Neural progenitor cell (in vitro differentiated cells): ENCODE data around the gene GRK6. TPM values are rescaled to one million over a fixed set of nuclear protein-coding genes. Genes with fewer than 3 reads are reported as not detected.

ENCODE experiments used
- DNase-seq: peaks from one replicate; pipeline ENCODE4 v3.0.0-alpha.2; 2016; ENCODE audit warnings: low spot score
- H2AFZ ChIP-seq: fragments of 200-600 bp; sonication (generic); replicated peaks from 2 replicates; pipeline ENCODE4 v1.6.1; 2016; ENCODE audit warnings: antibody characterized with exemption
- H3F3A ChIP-seq: fragments of 200-600 bp; sonication (generic); 2 replicates; pipeline ENCODE4 v1.6.1; 2016; ENCODE audit warnings: antibody characterized with exemption, low read depth
- H3K27ac ChIP-seq: fragments of 200-600 bp; sonication (generic); 2 replicates; pipeline ENCODE4 v1.5.1; 2016; ENCODE audit warnings: mild to moderate bottlenecking
- H3K27me3 ChIP-seq: fragments of 200-600 bp; sonication (generic); 2 replicates; pipeline ENCODE4 v1.6.1; 2016; ENCODE audit warnings: mild to moderate bottlenecking, moderate library complexity
- H3K36me3 ChIP-seq: fragments of 200-600 bp; sonication (generic); 2 replicates; pipeline ENCODE4 v1.5.1; 2016
- H3K4me1 ChIP-seq: fragments of 200-600 bp; sonication (generic); 2 replicates; pipeline ENCODE4 v1.6.1; 2016; ENCODE audit warnings: mixed run types
- H3K4me2 ChIP-seq: fragments of 200-600 bp; sonication (generic); 2 replicates; pipeline ENCODE4 v1.6.1; 2016
- H3K4me3 ChIP-seq: fragments of 200-600 bp; sonication (generic); 2 replicates; pipeline ENCODE4 v1.5.1; 2016
- H3K79me2 ChIP-seq: fragments of 200-600 bp; sonication (generic); 2 replicates; pipeline ENCODE4 v1.6.1; 2016; ENCODE audit warnings: low read depth
- H3K9ac ChIP-seq: fragments of 200-600 bp; sonication (generic); 2 replicates; pipeline ENCODE4 v1.6.1; 2016
- H3K9me3 ChIP-seq: fragments of 200-600 bp; sonication (generic); 2 replicates; pipeline ENCODE4 v1.5.1; 2016; ENCODE audit warnings: low read depth
- H4K20me1 ChIP-seq: fragments of 200-600 bp; sonication (generic); 2 replicates; pipeline ENCODE4 v1.6.1; 2016; ENCODE audit warnings: low read depth
- H3K27ac Mint-ChIP-seq: 3 replicates; pipeline ENCODE4 v1.8.0; 2021; ENCODE audit warnings: mixed read lengths
- H3K27me3 Mint-ChIP-seq: 2 replicates; pipeline ENCODE4 v1.8.0; 2022; ENCODE audit warnings: low read depth, mild to moderate bottlenecking, inconsistent platforms, moderate library complexity, mixed read lengths; ENCODE audit not compliant: insufficient read depth
- H3K36me3 Mint-ChIP-seq: 3 replicates; pipeline ENCODE4 v1.8.0; 2021; ENCODE audit warnings: mixed read lengths
- H3K4me1 Mint-ChIP-seq: 3 replicates; pipeline ENCODE4 v1.8.0; 2021; ENCODE audit warnings: mixed read lengths
- H3K4me3 Mint-ChIP-seq: 3 replicates; pipeline ENCODE4 v1.8.0; 2021; ENCODE audit warnings: mild to moderate bottlenecking, moderate library complexity, mixed read lengths
- H3K9me3 Mint-ChIP-seq: 3 replicates; pipeline ENCODE4 v1.8.0; 2020; ENCODE audit warnings: mixed read lengths
- EZH2 ChIP-seq: fragments of 200-600 bp; sonication (generic); IDR thresholded peaks from 2 replicates; pipeline ENCODE4 v1.6.1; 2017; ENCODE audit warnings: antibody characterized with exemption, mild to moderate bottlenecking, moderate library complexity
- EZH2phosphoT487 ChIP-seq: fragments of 200-600 bp; sonication (generic); IDR thresholded peaks from 2 replicates; pipeline ENCODE4 v1.6.1; 2017; ENCODE audit warnings: antibody characterized with exemption
- total RNA-seq: library from RNA; depleted of rRNA; stranded (reverse); fragments of >200 nt; gene quantifications from 2 replicates; pipeline ENCODE4 v1.2.3, GENCODE V29; 2015; ENCODE audit warnings: low replicate concordance
- TF ChIP-seq, protein P1 (sequence below): fragments of 200-600 bp; sonication (generic); IDR thresholded peaks from 2 replicates; pipeline ENCODE4 v1.5.1; 2017; ENCODE audit warnings: antibody characterized with exemption, mild to moderate bottlenecking

Gene GRK6
- total RNA-seq, 1 donor from 2014 or later = 24.0 TPM

DNA sequence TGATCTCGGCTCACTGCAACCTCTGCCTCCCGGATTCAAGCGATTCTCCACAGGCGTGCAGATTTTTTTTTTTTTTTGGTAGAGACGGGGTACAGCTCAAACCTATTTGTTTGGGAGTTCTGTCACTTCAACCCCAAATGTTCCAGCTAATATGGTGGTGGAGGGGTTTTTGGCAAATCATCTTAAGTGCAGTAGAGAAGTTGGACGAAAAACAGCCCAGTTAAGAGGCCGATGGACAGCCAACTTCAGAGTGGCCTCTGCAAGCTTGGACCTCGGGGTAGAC is 19.4 kb downstream of the GRK6 start:
- Histone ChIP-seq H3K4me3 (peak overlapping the region; percentile 93), H4K20me1 (peaks cover 19% of the 10 kb centered on the region), H2AFZ (no peak overlapping the region), H3K9ac (no peak overlapping the region), H3K9me3 (no peaks in the 10 kb centered on the region), H3K27me3 (no peaks in the 10 kb centered on the region), H3K4me2 (peak overlapping the region; percentile 80), H3K36me3 (no peaks in the 10 kb centered on the region), H3K79me2 (no peaks in the 10 kb centered on the region), H3K27ac (no peak overlapping the region), H3F3A (peaks cover 39% of the 10 kb centered on the region), H3K4me1 (peaks cover 17% of the 10 kb centered on the region)
- DNase-seq = no peak
- Mint-ChIP-seq H3K4me3 (peak overlapping the region; percentile 87), H3K27ac (peak overlapping the region; percentile 95), H3K36me3 (no peaks in the 10 kb centered on the region), H3K9me3 (no peaks in the 10 kb centered on the region), H3K27me3 (peaks cover 14% of the 10 kb centered on the region), H3K4me1 (peaks cover 44% of the 10 kb centered on the region)
- TF ChIP-seq, protein P1, sequence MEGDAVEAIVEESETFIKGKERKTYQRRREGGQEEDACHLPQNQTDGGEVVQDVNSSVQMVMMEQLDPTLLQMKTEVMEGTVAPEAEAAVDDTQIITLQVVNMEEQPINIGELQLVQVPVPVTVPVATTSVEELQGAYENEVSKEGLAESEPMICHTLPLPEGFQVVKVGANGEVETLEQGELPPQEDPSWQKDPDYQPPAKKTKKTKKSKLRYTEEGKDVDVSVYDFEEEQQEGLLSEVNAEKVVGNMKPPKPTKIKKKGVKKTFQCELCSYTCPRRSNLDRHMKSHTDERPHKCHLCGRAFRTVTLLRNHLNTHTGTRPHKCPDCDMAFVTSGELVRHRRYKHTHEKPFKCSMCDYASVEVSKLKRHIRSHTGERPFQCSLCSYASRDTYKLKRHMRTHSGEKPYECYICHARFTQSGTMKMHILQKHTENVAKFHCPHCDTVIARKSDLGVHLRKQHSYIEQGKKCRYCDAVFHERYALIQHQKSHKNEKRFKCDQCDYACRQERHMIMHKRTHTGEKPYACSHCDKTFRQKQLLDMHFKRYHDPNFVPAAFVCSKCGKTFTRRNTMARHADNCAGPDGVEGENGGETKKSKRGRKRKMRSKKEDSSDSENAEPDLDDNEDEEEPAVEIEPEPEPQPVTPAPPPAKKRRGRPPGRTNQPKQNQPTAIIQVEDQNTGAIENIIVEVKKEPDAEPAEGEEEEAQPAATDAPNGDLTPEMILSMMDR = no peak
- TF ChIP-seq EZH2phosphoT487 (no peak), EZH2 (no peak)

DNA sequence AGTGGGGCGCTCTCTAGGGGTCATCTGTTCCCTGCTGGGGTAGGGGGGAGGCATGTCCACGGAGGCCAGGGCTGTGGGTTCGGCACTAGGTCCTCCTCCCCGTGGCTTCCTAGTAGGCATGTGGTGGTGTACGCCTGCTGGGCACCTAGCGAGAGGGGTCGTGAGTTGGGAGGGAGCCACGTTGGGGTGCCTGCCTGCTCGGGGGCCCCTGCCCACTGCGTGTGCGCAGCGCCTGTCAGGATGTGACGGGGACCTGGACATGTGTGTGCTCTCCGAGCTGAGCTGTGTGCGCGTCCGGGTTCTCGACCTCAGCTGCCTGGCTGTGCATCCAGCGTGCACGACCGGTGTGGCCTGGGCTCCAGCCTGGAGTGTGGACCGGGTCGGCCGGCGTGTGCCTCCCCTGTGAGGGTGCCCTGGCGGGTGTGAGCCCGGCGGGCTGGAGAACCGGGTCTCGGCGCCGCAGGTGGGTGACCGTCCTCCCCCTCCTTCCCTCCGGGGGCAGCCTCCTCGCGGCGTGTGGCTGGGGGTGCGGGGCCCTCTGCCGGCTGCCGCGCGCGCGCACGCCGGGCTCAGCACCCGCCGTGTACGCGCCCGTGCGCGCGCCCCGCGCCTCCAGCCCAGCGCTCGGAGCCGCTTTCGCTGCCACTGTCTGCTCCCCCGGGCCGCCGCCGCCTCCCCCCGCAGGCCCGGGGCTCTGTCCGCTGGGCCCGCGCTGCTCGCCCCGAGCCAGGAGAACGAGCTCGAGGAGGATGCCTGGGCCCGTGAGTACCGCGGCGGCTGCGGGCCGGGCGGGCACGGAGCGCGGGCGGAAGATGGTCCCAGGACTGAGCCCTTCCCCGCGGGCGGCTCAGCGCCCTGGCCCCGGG is 20.0 kb downstream of the GRK6 start, which contains the start of gene PRR7:
TSS of gene PRR7 (plus strand) at position 615 of the 866 bp plus-strand sequence. CDS start 8,254 bp downstream, outside the sequence.
- H2AFZ ChIP-seq = peak within 1 kb of the TSS; percentile 57
- peaks cover 17% of the 10 kb centered on the region for H3K4me1 ChIP-seq
- H4K20me1 ChIP-seq = peaks cover 19% of the 10 kb centered on the region
- peak within 1 kb of the TSS; percentile 93 for H3K4me3 ChIP-seq
- H3K79me2 ChIP-seq = no peaks in the 10 kb centered on the region
- peak; percentile 86 for DNase-seq
- Mint-ChIP-seq H3K36me3 (no peaks in the 10 kb centered on the region), H3K4me3 (peak within 1 kb of the TSS; percentile 87), H3K4me1 (peaks cover 44% of the 10 kb centered on the region), H3K27me3 (peaks cover 12% of the 10 kb centered on the region), H3K27ac (peak within 1 kb of the TSS; percentile 95), H3K9me3 (no peaks in the 10 kb centered on the region)
- TF ChIP-seq, protein P1 = peak; percentile 2
- TF ChIP-seq EZH2phosphoT487 (no peak), EZH2 (no peak)
- H3K4me2 ChIP-seq = peak within 1 kb of the TSS; percentile 80
- no peaks in the 10 kb centered on the region for H3K36me3 ChIP-seq
- no peaks in the 10 kb centered on the region for H3K9me3 ChIP-seq
- peaks cover 39% of the 10 kb centered on the region for H3F3A ChIP-seq
- no peak within 1 kb of the TSS for H3K9ac ChIP-seq
- no peak within 1 kb of the TSS for H3K27ac ChIP-seq
- no peaks in the 10 kb centered on the region for H3K27me3 ChIP-seq

DNA sequence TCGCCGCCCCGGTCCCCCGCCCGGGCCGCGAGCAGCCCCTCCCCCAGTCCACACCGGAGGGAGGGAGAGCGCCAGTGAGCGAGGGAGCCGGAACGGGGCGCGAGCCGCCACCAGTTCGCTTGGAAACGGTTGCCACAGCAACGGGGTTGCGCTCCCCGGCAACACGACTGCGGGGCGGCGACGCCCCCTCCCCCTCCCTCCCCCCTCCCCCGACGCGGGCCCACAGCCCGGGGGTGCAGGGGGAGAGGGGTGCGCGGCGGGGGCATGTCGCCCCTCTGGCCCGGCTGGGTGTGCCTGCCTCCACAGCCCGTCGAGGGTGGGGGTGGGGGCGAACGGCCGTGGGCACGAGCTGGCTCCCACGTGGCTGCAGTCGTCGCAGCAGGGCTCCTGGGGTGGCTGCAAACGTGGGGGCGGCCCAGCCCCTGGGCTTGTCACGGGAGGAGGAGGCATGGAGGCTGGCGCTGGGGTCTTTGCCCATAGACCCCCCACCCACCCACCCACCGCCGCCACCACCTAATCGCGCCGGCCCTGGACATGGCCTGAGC is 20.7 kb downstream of the GRK6 start:
- no peak overlapping the region for H3K27ac ChIP-seq
- Mint-ChIP-seq H3K36me3 (peaks cover 4% of the 10 kb centered on the region), H3K4me3 (peak overlapping the region; percentile 71), H3K4me1 (peaks cover 48% of the 10 kb centered on the region), H3K9me3 (no peaks in the 10 kb centered on the region), H3K27ac (no peak overlapping the region), H3K27me3 (peaks cover 14% of the 10 kb centered on the region)
- no peaks in the 10 kb centered on the region for H3K27me3 ChIP-seq
- no peaks in the 10 kb centered on the region for H3K79me2 ChIP-seq
- peaks cover 17% of the 10 kb centered on the region for H3K4me1 ChIP-seq
- H3K4me3 ChIP-seq = peak overlapping the region; percentile 93
- DNase-seq = peak; percentile 94
- H3K9ac ChIP-seq = no peak overlapping the region
- peaks cover 43% of the 10 kb centered on the region for H3F3A ChIP-seq
- no peaks in the 10 kb centered on the region for H3K9me3 ChIP-seq
- no peak for TF ChIP-seq EZH2
- TF ChIP-seq, protein P1 = no peak
- no peak for TF ChIP-seq EZH2phosphoT487
- peak overlapping the region; percentile 57 for H2AFZ ChIP-seq
- H4K20me1 ChIP-seq = peaks cover 19% of the 10 kb centered on the region
- H3K4me2 ChIP-seq = peak overlapping the region; percentile 80
- no peaks in the 10 kb centered on the region for H3K36me3 ChIP-seq
